ENCODE results near the gene PNPLA3.
A peak's percentile ranks its signal among the peaks of the same experiment; 100 is the strongest.

Gene PNPLA3

GRCh38 chr22:43993072-43993760 lies 69.6 kb downstream of the PNPLA3 start:
- peak; percentile 36 for DNase-seq (ENCODE audit: low spot score)

DNA sequence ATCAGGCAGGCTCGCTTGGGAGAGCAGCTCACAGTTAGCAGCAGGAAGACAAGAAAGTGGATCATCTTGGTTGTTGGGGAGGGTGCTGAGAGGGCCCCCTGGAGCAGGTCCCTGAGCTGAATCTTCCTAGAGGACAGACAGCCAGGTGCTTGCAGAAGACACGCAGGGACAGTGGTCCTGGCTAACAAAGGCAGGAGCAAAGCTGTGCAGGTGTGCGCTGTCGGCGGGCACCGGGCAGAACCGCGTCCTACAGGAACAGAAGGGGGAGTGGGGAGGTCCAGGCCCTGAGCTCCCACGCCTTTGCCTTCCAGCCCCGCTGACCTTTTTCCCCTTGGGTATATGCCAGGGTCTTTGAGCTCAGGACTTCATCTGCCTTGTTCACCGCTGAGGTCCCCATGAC lies 70.4 kb downstream of the PNPLA3 start:
- DNase-seq (ENCODE audit: low spot score), result no peak

- no peak for DNase-seq (ENCODE audit: low spot score)
Observed at GRCh38 chr22:43994416-43994815, 70.8 kb downstream of the PNPLA3 start.

GRCh38 chr22:43995057-43995685 lies 71.6 kb downstream of the PNPLA3 start:
- no peak for DNase-seq (ENCODE audit: low spot score)

GRCh38 chr22:43995798-43996169 lies 72.2 kb downstream of the PNPLA3 start:
- no peak for DNase-seq (ENCODE audit: low spot score)

- no peak for DNase-seq (ENCODE audit: low spot score)
Observed at GRCh38 chr22:43996170-43996980, 72.8 kb downstream of the PNPLA3 start.

DNA sequence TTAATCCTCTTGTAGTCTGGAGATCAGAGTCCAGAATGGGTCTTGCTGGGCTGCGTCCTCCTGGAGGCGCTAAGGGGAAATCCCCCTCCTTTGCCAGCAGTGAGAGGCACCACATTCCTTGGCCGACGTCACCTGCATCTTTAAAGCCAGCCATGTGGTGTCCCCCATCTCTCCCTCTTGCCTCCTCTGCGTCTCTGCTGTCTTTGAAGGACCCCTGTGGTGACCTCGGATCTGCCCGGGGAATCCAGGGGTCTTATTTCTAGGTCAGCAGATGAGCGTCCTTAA lies 73.3 kb downstream of the PNPLA3 start:
- no peak for DNase-seq (ENCODE audit: low spot score)

Data from SW480 (cell line).